NCI-H774 (cell line): ENCODE results near the gene RIPOR2.

Source experiments
- DNase-seq: peaks from one replicate; lab custom pipeline; 2025; lab: John Stamatoyannopoulos, UW

The RIPOR2 gene, protein sequence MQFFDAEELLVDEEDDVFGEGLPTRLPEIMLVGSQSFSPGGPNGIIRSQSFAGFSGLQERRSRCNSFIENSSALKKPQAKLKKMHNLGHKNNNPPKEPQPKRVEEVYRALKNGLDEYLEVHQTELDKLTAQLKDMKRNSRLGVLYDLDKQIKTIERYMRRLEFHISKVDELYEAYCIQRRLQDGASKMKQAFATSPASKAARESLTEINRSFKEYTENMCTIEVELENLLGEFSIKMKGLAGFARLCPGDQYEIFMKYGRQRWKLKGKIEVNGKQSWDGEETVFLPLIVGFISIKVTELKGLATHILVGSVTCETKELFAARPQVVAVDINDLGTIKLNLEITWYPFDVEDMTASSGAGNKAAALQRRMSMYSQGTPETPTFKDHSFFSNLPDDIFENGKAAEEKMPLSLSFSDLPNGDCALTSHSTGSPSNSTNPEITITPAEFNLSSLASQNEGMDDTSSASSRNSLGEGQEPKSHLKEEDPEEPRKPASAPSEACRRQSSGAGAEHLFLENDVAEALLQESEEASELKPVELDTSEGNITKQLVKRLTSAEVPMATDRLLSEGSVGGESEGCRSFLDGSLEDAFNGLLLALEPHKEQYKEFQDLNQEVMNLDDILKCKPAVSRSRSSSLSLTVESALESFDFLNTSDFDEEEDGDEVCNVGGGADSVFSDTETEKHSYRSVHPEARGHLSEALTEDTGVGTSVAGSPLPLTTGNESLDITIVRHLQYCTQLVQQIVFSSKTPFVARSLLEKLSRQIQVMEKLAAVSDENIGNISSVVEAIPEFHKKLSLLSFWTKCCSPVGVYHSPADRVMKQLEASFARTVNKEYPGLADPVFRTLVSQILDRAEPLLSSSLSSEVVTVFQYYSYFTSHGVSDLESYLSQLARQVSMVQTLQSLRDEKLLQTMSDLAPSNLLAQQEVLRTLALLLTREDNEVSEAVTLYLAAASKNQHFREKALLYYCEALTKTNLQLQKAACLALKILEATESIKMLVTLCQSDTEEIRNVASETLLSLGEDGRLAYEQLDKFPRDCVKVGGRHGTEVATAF

DNA sequence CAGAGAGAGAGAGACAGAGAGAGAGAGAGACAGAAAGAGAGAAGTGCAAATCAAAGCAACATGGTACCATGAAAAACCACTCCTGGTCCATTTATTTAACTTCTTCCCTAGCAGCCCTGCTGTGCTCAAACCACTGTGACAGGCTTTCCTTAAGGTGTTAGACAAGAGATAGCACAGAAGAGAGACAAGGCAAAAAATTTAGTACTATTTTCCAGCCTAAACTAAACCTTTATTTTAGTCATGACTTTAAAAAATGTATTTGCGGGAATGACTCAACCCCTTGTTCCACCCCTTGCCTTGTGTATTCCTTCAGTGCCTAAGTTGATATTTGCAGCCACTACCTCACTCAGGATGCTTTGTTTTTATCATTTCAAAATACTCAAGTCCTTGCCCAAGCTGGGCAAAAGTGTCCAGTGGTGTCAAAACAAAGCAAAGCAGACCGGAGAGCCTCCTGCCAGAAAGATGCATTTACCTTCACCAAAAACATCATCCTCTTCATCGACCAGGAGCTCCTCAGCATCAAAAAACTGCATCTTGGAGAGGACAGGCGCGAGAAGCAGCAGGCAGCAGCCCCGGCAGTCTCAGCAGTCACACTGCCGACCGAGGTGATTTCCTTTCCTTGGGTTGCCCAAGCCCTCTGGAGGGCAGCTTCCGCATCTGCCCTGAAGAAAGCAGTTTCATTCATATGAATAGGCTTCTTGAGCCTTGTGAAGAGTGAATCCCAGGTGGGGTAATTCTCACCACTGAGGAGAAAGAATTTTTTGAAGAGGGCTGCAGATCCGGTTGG is at the start of gene RIPOR2:
RIPOR2 (minus strand) TSS at position 595 of the 787 bp plus-strand sequence; CDS start at position 533, 62 bp downstream.
- no peak for DNase-seq

GRCh38 chr6:24985323-24985722 is 49.6 kb upstream of the RIPOR2 start:
- no peak for DNase-seq

- no peak for DNase-seq
Observed at GRCh38 chr6:24982231-24982630, 46.5 kb upstream of the RIPOR2 start.

GRCh38 chr6:24981386-24981760 is 45.6 kb upstream of the RIPOR2 start:
- DNase-seq, result no peak

- peak; percentile 53 for DNase-seq
Observed at GRCh38 chr6:24980507-24981385, 45.0 kb upstream of the RIPOR2 start.

- no peak for DNase-seq
Observed at GRCh38 chr6:24979176-24979575, 43.4 kb upstream of the RIPOR2 start.

DNA sequence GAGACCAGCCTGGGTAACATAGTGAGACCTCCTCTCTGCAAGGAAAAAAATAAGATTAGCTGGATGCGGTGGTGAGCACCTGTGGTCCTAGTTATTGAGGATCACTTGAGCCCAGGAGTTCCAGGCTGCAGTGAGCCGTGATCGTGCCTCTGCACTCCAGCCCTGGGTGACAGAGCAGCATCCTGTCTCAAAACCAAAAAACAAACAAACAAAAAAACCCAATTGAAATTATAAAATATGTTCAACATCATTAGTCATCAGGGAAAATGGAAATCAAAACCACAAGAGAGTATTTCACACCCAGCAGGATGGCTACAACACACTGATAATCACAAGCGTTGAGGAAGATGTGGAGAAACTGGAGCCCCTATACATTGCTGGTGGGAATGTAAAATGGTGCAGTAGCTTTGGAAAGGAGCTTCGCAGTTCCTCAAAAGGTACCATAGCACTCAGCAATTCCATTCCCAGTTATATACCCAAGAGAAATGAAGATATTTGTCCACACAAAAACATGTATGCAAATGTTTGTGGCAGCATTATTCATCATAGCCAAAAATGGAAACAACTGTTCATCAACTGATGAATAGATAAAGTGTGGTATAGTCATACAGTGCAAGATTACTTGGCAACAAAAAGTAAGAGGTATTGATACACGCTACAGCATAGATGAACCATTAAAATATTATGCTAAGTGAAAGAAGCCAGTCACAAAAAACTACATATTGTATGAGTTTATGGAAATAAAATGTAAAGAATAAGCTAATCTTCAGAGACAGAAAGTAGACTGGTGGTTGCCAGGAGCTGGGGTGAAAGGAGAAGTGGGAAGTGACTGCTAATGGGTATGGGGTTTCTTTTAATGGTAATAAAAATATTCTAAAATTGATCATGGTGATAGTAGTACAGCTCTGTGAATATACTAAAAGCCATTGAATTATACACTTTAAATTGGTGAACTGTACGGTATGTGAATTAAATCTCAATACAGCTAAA is 38.7 kb upstream of the RIPOR2 start:
- no peak for DNase-seq

- no peak for DNase-seq
Observed at GRCh38 chr6:24972311-24972958, 36.7 kb upstream of the RIPOR2 start.

DNA sequence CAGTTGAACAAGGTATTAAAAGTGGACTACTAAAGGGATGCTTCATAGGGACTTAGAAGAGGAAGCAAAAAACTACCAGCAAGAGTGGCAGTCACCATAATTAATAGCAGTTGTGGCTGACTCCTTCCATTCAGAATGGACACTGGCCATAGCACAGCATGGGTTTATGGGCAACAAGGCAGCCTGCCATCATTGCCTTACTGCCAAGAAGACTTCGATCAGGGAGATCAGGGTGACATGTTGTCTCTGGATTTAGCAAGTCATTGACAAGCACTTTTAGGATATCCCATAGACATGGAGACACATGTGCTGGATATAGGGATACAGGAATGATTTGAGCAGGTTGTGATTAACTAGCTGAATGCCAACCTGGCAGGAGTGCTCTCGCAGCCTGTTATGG is 35.3 kb upstream of the RIPOR2 start:
- no peak for DNase-seq

- DNase-seq, result no peak
Observed at GRCh38 chr6:24969343-24969860, 33.6 kb upstream of the RIPOR2 start.

DNA sequence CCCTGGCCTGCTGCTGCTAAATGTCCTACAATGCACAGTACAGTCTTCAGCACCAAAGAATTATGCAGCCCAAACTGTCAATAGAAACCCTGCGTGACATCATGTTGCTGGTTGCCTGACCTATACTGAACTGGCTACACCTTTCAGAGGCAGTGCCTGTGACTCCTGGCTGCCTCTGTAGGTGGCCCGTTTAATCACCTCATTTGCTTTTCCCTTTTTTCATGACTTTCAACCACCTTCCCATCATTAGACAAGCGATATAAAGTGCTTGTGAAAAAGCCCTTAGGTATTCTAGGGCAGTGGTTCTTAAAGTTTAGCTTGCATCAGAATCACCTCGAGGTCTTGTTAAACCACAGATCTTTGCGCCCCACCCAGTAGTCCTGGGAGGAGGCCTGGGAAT is 33.0 kb upstream of the RIPOR2 start:
- no peak for DNase-seq

DNA sequence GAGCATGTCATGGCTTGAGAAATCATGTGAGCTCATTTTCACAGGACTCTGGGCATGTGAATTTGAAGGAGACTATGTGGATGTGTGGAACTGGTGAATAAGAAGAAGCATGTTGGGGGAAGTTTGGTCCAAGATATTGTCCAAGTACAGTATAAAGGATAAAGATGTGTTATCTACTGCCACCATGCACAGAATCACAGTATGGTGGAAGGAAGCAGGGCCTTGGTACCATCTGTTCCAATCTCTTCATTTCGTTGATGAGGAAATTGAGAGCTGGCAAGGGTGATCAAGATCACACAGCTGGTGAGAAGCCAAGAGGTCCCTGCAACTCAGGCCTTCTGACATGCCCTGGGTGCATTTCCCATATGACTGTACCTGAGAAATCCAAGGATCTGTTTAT is 31.5 kb upstream of the RIPOR2 start:
- DNase-seq, result no peak

DNA sequence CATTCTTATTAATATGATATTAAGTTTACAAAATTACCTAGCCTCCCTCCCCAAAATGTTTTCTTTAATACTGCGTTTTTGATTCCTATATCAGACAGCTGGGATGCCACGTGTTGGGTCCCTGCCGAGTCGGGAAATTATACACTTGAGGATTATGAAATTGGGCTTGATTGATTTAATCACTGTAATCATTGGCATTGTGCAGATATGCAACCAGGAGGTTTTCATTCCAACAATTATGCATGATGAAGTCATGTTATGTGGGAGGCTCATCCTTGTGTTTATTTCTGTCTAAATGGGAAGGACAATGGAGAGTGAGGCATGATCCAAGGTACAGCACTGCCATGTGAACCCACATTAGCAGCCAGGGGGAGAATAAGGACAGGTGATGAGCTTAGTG is 30.6 kb upstream of the RIPOR2 start:
- DNase-seq, result no peak

DNA sequence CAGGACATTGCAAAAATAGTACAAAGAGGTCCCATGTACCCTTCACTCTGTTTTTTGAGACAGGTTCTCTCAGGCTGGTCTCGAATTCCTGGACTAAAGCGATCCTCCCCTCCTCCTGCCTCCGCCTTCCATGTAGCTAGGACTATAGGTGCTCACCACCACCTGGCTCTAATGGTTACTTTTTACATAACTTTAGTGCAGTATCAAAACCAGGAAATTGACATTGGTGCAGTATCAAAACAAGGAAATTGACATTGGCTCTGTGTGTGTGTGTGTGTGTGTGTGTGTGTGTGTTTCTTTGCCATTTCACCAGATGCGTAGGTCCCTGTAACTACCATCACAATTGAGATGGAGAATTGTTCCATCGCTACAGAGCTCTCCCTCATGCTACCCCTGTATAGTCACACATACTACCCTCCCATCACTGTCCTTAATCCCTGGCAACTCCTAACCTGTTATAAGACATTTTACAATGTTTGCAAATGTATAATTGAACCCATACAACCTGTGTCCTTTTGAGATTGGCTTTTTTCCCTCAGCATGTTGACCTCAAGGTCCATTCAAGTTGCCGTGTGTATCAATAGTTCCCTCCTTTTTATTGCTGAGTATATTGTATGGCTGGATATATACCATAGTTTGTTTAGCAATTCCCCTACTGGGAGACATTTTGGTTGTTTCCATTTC is 28.3 kb upstream of the RIPOR2 start:
- DNase-seq, result no peak

DNA sequence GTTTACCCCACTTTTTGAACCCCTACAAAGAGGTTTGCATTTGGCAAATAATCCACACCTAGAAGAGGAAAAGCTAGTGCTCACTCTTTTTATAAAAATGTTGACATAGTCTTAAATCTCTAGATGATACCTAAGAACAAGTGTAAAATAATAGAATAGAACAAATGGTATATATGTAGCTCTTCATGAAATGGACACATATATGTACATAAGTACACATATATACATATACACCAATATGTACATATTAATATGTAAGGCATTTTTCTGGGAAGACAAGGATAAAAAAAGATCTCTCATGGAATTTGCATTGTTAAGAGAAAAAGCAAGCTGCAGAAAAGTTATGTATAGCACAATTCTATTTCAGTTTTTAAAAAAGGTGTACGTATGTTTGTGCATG is 27.6 kb upstream of the RIPOR2 start:
- no peak for DNase-seq

DNA sequence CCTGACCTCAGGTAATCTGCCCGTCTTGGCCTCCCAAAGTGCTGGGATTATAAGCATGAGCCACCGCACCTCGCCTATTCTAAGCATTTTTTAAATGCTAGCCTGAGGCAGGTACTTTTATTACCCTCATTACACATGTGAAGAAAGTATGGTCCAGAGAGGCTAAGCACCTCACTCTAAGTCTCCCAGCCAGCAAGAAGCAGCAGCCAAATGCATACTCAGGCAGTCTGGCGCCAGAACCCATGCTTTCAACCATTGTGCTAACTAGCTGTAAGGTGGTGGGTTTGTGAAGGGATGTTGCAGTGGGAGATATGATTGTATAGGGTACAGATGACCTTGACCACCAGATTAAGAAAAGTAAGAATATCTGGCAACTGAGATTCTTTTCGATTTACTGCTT is 26.1 kb upstream of the RIPOR2 start:
- no peak for DNase-seq

- DNase-seq, result no peak
Observed at GRCh38 chr6:24960991-24961475, 25.3 kb upstream of the RIPOR2 start.

DNA sequence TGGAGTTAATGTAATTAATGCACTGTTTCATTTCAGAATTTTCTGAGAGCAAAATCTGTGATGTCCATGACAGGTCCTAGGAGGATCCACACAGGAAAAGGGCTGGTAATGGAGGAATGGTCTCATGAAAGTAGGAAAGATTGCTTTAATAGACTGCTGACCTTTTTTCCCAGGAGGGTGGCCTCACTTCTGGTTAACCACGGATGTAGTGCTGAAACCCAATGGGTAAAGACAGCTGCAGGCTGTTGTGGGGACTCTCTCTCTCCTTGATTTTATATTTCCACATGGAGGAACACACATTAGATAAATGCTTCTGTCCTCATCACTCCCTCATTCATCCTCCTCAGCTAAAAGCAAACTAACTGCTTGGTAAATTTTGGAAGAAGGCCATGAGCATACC is 23.6 kb upstream of the RIPOR2 start:
- DNase-seq, result no peak
